ENCODE data around the gene IPO4. TPM values are rescaled to one million over a fixed set of nuclear protein-coding genes. Genes with fewer than 3 reads are reported as not detected.
"Not testable (repeated sequence)": the region's sequence is repeated elsewhere in the genome, so short reads cannot be mapped to it uniquely, and the experiment has no call there.

IPO4 gene
- total RNA-seq, 1 experiment from 2014 or later: 102 TPM

DNA sequence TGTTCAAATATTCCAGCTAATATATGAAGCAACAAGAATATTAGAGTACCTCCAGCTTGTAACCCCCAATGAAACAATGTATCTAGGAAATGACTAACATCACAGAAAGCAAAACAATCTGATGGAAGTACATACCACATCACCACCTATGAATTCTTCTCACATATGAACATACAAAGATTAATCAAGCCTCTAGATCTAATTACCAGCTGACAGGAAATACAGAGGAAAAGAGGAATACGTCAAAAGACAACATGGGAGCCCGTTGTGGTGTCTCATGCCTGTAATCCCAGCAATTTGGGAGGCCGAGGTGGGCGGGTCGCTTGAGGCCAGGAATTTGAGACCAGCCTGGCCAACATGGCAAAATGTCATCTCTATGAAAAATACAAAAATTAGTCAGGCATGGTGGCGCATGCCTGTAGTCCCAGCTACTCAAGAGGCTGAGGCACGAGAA is 36.0 kb upstream of the IPO4 start:
- intact Hi-C loops (cut with micrococcal nuclease): no loop called here
- Histone ChIP-seq H3K4me3 (replicated peaks in 1 of 2; ENCODE audit: low read depth in 1 of 2, low read length in 2 of 2) (no peak overlapping the region), H3K27ac (ENCODE audit: low read depth, low read length) (no peak overlapping the region), H3K9ac (ENCODE audit: low read length) (no peak overlapping the region), H3K79me2 (ENCODE audit: insufficient read depth, low read length) (peaks cover 96% of the 10 kb centered on the region), H4K20me1 (ENCODE audit: insufficient read depth) (no peaks in the 10 kb centered on the region), H3K36me3 (ENCODE audit: control insufficient read depth in 1 of 2, insufficient read depth in 2 of 2, low read length in 2 of 2) (peaks cover 4 to 10% of the 10 kb centered on the region in 2 experiments; a peak in 3 of 4 replicates), H3K9me3 (ENCODE audit: control insufficient read depth in 1 of 2, insufficient read depth in 1 of 2, low read depth in 1 of 2, low read length in 2 of 2) (no peaks in the 10 kb centered on the region), H3K4me1 (ENCODE audit: control insufficient read depth in 1 of 2, insufficient read depth in 2 of 2, low read length in 2 of 2) (no peaks in the 10 kb centered on the region), H3K4me2 (ENCODE audit: low read length) (no peak overlapping the region), H3K9me2 (ENCODE audit: insufficient read depth) (no peaks in the 10 kb centered on the region), H3K27me3 (ENCODE audit: insufficient read depth, low read length) (no peaks in the 10 kb centered on the region), H2AFZ (ENCODE audit: low read depth, low read length, poor library complexity, severe bottlenecking) (no peak overlapping the region)
- no peak for ATAC-seq
- DNase-seq (ENCODE audit: low read depth, low spot score): no peak
- BruUV-seq (replicated peaks): no TSS peak
- no peak for TF ChIP-seq SRF (IDR thresholded peaks at IDR 0.05; ENCODE audit: low read depth)
- no peak for TF ChIP-seq EZH2 (IDR thresholded peaks at IDR 0.05)
- TF ChIP-seq, protein P1, sequence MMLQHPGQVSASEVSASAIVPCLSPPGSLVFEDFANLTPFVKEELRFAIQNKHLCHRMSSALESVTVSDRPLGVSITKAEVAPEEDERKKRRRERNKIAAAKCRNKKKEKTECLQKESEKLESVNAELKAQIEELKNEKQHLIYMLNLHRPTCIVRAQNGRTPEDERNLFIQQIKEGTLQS (IDR thresholded peaks at IDR 0.05): no peak
- TF ChIP-seq EGR1 (IDR thresholded peaks at IDR 0.05; ENCODE audit: low read depth): no peak
- TF ChIP-seq SIN3A (IDR thresholded peaks at IDR 0.05; ENCODE audit: low read depth): no peak
- no peak for TF ChIP-seq ZFX (IDR thresholded peaks at IDR 0.05)
- no peak for TF ChIP-seq YY1 (IDR thresholded peaks at IDR 0.05; ENCODE audit: extremely low read depth, insufficient replicate concordance, low read depth, low read length)
- TF ChIP-seq ELF1 (IDR thresholded peaks at IDR 0.05; ENCODE audit: borderline replicate concordance, low read depth): no peak
- TF ChIP-seq POLR2AphosphoS5 (IDR thresholded peaks at IDR 0.05; ENCODE audit: low read depth, low read length): no peak
- TF ChIP-seq CBX3 (IDR thresholded peaks at IDR 0.05; ENCODE audit: low read depth): no peak
- TF ChIP-seq POLR2A (IDR thresholded peaks at IDR 0.05; ENCODE audit: borderline replicate concordance, extremely low read depth, insufficient read depth, insufficient read length): no peak
- TF ChIP-seq, protein P2, sequence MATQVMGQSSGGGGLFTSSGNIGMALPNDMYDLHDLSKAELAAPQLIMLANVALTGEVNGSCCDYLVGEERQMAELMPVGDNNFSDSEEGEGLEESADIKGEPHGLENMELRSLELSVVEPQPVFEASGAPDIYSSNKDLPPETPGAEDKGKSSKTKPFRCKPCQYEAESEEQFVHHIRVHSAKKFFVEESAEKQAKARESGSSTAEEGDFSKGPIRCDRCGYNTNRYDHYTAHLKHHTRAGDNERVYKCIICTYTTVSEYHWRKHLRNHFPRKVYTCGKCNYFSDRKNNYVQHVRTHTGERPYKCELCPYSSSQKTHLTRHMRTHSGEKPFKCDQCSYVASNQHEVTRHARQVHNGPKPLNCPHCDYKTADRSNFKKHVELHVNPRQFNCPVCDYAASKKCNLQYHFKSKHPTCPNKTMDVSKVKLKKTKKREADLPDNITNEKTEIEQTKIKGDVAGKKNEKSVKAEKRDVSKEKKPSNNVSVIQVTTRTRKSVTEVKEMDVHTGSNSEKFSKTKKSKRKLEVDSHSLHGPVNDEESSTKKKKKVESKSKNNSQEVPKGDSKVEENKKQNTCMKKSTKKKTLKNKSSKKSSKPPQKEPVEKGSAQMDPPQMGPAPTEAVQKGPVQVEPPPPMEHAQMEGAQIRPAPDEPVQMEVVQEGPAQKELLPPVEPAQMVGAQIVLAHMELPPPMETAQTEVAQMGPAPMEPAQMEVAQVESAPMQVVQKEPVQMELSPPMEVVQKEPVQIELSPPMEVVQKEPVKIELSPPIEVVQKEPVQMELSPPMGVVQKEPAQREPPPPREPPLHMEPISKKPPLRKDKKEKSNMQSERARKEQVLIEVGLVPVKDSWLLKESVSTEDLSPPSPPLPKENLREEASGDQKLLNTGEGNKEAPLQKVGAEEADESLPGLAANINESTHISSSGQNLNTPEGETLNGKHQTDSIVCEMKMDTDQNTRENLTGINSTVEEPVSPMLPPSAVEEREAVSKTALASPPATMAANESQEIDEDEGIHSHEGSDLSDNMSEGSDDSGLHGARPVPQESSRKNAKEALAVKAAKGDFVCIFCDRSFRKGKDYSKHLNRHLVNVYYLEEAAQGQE (IDR thresholded peaks at IDR 0.05; ENCODE audit: low read depth): no peak
- TF ChIP-seq, protein P3, sequence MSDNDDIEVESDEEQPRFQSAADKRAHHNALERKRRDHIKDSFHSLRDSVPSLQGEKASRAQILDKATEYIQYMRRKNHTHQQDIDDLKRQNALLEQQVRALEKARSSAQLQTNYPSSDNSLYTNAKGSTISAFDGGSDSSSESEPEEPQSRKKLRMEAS (IDR thresholded peaks at IDR 0.05): no peak
- POLR2A ChIA-PET: no interaction called here
- CTCF ChIA-PET: no interaction called here
- RAD21 ChIA-PET (ENCODE audit: low non-redundant PET in 1 of 2, low total read pairs in 2 of 2, uncharacterized antibody in 2 of 2, unreplicated experiment in 2 of 2): no interaction called here

DNA sequence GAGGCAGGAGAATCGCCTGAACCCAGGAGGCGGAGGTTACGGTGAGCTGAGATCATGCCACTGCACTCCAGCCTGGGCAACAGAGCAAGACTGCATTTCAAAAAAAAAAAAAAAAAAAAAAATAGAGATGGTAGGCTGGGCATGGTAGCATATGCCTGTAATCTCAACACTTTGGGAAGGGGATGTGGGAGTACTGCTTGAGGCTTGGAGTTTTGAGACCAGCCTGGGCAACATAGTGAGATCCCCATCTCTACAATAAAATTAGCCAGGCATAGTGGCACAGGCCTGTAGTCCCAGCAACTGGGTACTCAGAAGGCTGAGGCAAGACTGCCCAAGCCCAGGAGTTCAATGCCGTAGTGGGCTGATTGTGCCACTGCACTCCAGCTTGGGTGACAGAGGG is 34.4 kb upstream of the IPO4 start:
- H3K27me3 ChIP-seq (ENCODE audit: insufficient read depth, low read length); intact Hi-C loops (cut with micrococcal nuclease); ATAC-seq; H2AFZ ChIP-seq (ENCODE audit: low read depth, low read length, poor library complexity, severe bottlenecking); H3K9me3 ChIP-seq (ENCODE audit: control insufficient read depth in 1 of 2, insufficient read depth in 1 of 2, low read depth in 1 of 2, low read length in 2 of 2); H3K36me3 ChIP-seq (ENCODE audit: control insufficient read depth in 1 of 2, insufficient read depth in 2 of 2, low read length in 2 of 2); H3K9ac ChIP-seq (ENCODE audit: low read length); DNase-seq (ENCODE audit: low read depth, low spot score); POLR2A ChIA-PET; H3K4me2 ChIP-seq (ENCODE audit: low read length); CTCF ChIA-PET; H3K9me2 ChIP-seq (ENCODE audit: insufficient read depth); H3K4me3 ChIP-seq (replicated peaks in 1 of 2; ENCODE audit: low read depth in 1 of 2, low read length in 2 of 2); H4K20me1 ChIP-seq (ENCODE audit: insufficient read depth); RAD21 ChIA-PET (ENCODE audit: low non-redundant PET in 1 of 2, low total read pairs in 2 of 2, uncharacterized antibody in 2 of 2, unreplicated experiment in 2 of 2); H3K4me1 ChIP-seq (ENCODE audit: control insufficient read depth in 1 of 2, insufficient read depth in 2 of 2, low read length in 2 of 2); H3K27ac ChIP-seq (ENCODE audit: low read depth, low read length); BruUV-seq (replicated peaks): not testable (repeated sequence)
- peaks cover 88% of the 10 kb centered on the region for H3K79me2 ChIP-seq (ENCODE audit: insufficient read depth, low read length)
